Duodenal mucosa (tissue), 2 donors: ENCODE data around the gene GAS7.
A peak's percentile ranks its signal among the peaks of the same experiment; 100 is the strongest.

Experiments
- H3K27ac ChIP-seq: one replicate; pipeline ENCODE4 v1.7.0; 2013; ENCODE audit warnings: low read depth, low read length
- H3K27me3 ChIP-seq, 2 donors: one replicate each; pipeline ENCODE4 v1.7.0; 2013; ENCODE audit warnings: low read length in 2 of 2, control low read depth in 1 of 2; ENCODE audit not compliant: insufficient read depth in 2 of 2, control insufficient read depth in 1 of 2
- H3K36me3 ChIP-seq, 2 donors: one replicate each; pipeline ENCODE4 v1.7.0; 2013; ENCODE audit warnings: low read length in 2 of 2, control low read depth in 1 of 2; ENCODE audit not compliant: insufficient read depth in 2 of 2, control insufficient read depth in 1 of 2
- H3K4me1 ChIP-seq, 2 donors: one replicate each; pipeline ENCODE4 v1.7.0; 2013; ENCODE audit warnings: low read length in 2 of 2, control low read depth in 1 of 2; ENCODE audit not compliant: insufficient read depth in 2 of 2, control insufficient read depth in 1 of 2
- H3K4me3 ChIP-seq, 2 donors: one replicate each; pipeline ENCODE4 v1.7.0; 2013; ENCODE audit warnings: low read length in 2 of 2, low read depth in 1 of 2
- H3K9ac ChIP-seq, 2 donors: one replicate each; pipeline ENCODE4 v1.7.0; 2013; ENCODE audit warnings: low read length in 2 of 2, low read depth in 1 of 2
- H3K9me3 ChIP-seq, 2 donors: one replicate each; pipeline ENCODE4 v1.7.0; 2013; ENCODE audit warnings: low read length in 2 of 2, control low read depth in 1 of 2; ENCODE audit not compliant: control insufficient read depth in 1 of 2

GAS7 gene

DNA sequence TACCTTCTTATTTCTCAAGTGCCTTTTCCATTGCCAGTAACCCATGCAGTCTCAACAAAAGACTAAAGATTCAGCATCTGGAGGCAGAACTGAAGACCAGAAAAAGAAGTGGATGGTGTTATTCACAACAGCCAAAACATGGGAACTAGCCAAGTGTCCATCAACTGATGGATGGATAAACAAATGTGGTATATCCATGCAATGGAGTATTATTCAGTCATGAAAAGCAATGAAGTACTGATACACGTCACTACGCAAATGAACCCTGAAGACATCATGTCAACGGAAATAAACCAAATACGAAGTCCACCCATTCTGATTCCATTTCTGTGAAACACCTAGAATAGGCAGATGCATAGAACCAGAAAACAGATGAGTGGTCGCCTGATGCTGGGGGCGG is 25.6 kb downstream of the GAS7 start:
- Histone ChIP-seq H3K9ac (no peak overlapping the region), H3K27me3 (no peaks in the 10 kb centered on the region), H3K4me3 (no peak overlapping the region), H3K9me3 (peaks cover 0 to 4% of the 10 kb centered on the region in 2 donors), H3K4me1 (peaks cover 0 to 5% of the 10 kb centered on the region in 2 donors), H3K36me3 (no peaks in the 10 kb centered on the region), H3K27ac (no peak overlapping the region)

DNA sequence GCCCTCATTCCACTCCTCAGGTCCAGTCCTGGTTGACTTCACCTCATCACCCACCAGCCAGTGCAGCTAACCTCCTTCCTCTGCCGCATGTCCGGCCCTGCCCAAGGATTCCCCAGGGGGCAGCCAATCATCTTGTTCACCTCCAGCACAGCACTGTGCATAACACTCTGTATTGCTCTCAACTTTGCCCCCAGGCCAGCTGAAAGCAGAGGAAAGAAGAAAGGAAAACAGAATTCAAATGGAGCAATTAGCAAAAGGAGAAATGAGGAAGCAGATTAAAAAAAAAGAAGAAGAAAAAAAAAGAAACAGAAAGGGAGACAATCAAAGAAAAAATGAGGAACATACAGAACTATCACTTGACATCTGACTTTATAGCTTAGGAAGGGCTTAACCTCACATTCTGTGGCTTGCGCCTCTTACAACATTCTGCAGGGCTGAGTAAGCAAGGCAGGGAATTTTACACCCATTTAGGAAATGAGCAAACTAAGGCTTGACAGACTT is 26.1 kb downstream of the GAS7 start:
- Histone ChIP-seq H3K9ac (no peak overlapping the region), H3K4me3 (no peak overlapping the region), H3K27ac (no peak overlapping the region), H3K9me3 (peaks cover 0 to 4% of the 10 kb centered on the region in 2 donors), H3K36me3 (no peaks in the 10 kb centered on the region), H3K27me3 (no peaks in the 10 kb centered on the region), H3K4me1 (peaks cover 0 to 5% of the 10 kb centered on the region in 2 donors)

DNA sequence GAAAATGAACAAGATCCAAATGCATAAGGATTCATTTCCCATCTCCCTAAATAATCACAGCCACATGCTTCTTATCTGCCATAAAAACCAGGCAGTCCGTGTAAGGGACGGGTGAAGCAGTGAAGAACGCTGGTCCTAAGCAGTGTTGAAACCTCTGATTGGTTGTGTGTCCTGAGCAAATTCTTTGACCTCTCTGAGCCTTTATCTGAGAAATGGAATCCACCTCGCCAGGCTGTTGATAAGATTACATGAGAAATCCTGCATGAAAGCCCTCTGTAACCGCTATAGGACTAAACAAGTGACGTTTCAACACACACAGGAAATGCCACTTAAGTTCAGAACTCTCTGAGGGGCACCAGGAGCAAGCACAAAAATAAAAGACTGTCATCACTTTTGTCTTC is 26.8 kb downstream of the GAS7 start:
- Histone ChIP-seq H3K4me1 (peaks cover 0 to 5% of the 10 kb centered on the region in 2 donors), H3K9ac (no peak overlapping the region), H3K36me3 (no peaks in the 10 kb centered on the region), H3K27ac (no peak overlapping the region), H3K27me3 (no peaks in the 10 kb centered on the region), H3K9me3 (peaks cover 0 to 4% of the 10 kb centered on the region in 2 donors), H3K4me3 (no peak overlapping the region)

DNA sequence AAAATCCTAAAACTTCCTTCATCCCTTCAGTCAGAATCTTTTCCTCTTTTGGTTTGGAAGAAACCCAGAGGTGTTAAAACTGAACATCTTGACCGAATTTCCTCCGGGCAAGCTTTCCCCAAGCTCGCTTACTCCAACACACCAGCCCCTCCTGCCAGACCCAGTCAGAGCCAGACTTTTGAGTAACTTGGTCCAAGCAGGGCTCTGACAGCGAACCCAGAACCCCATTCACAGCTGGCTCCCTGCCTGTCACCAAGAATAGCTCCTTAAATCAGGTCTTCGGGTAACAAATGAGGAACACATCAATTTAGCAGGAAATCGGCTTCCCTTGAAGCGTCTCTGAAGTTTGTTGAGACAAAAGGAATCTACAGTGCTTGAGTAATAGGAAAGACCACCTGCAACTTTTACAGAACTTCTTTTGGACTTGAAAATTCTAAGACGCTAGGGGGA is 27.3 kb downstream of the GAS7 start:
- Histone ChIP-seq H3K9me3 (peaks cover 0 to 4% of the 10 kb centered on the region in 2 donors), H3K4me3 (no peak overlapping the region), H3K4me1 (peaks cover 0 to 5% of the 10 kb centered on the region in 2 donors), H3K27ac (no peak overlapping the region), H3K27me3 (no peaks in the 10 kb centered on the region), H3K9ac (no peak overlapping the region), H3K36me3 (no peaks in the 10 kb centered on the region)

DNA sequence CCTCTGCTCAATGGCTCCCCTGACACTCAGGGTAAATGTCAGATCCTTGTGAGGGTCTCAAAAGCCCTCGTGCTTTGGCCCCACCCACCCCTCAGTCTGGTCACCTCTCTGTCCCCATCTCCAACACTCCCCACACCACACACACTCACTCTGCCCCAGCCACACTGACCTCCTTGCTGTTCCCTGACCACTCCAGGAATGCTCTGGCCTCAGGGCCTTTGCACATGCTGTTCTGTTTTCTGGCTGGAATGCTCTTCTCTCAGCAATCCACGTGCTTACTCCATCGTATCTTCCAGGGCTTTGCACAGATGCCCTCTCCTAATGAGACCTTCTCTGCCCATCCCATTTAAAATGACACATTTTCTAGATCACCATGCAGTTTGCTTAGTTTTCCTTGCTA is 28.2 kb downstream of the GAS7 start:
- Histone ChIP-seq H3K9ac (no peak overlapping the region), H3K27me3 (no peaks in the 10 kb centered on the region), H3K36me3 (no peaks in the 10 kb centered on the region), H3K4me1 (peaks cover 0 to 5% of the 10 kb centered on the region in 2 donors), H3K27ac (no peak overlapping the region), H3K9me3 (peaks cover 0 to 4% of the 10 kb centered on the region in 2 donors), H3K4me3 (no peak overlapping the region)

DNA sequence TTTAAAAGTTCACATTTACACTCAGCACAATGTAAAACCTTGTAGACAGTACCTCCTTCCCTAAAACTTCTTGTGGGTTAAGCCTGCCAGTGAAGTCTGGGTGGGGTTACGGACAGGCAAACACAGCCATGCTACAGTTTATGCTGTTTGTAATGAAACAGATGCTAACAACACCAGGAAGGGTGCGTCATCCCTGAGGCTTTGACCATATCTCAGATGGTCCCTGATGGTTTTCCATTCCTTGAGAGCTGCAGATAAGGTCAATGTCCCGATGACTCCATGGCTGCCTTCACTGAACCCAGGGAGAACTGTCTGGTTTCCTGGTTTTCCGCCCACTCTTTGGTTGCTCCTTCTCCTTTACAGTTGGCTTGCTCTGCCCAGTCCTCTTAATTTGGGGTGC is 29.1 kb downstream of the GAS7 start:
- Histone ChIP-seq H3K4me1 (peaks cover 0 to 5% of the 10 kb centered on the region in 2 donors), H3K9ac (no peak overlapping the region), H3K27me3 (no peaks in the 10 kb centered on the region), H3K27ac (no peak overlapping the region), H3K36me3 (no peaks in the 10 kb centered on the region), H3K9me3 (peaks cover 0 to 4% of the 10 kb centered on the region in 2 donors), H3K4me3 (no peak overlapping the region)

DNA sequence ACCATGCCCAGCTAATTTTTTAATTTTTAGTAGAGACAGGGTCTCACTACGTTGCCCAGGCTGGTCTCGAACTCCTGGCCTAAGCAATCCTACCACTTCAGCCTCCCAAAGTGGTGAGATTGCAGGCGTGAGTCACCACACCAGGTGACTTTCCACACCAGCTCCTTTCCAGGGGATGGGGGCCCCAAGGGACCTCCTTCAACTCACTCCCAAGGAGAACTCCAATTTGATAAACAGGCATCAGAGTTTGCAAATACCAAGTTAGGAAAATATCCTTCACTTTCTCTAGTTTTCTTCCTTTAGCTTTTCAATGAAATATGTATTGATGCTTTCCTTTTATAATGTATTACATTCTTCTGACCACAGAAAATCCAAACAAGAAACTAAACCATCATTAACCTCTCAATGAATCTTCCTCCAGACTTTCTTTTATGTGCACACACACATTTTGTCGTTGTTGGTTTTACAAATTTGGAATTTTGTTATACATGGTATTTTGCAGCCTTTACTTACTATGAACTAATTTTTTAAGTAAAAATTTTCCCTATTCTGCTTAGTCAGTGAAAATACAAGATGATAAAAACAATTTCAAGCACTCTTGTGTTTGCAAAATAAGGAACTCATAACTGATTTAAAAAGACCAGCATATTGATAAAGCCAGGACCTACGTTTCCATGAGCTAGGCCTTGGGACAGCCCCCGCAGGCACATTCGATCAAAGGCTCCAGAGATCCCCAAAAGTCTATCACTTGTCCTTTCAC is 32.0 kb downstream of the GAS7 start:
- Histone ChIP-seq H3K4me3 (no peak overlapping the region), H3K9me3 (no peaks in the 10 kb centered on the region), H3K27me3 (no peaks in the 10 kb centered on the region), H3K27ac (no peak overlapping the region), H3K36me3 (no peaks in the 10 kb centered on the region), H3K4me1 (no peaks in the 10 kb centered on the region), H3K9ac (no peak overlapping the region)

DNA sequence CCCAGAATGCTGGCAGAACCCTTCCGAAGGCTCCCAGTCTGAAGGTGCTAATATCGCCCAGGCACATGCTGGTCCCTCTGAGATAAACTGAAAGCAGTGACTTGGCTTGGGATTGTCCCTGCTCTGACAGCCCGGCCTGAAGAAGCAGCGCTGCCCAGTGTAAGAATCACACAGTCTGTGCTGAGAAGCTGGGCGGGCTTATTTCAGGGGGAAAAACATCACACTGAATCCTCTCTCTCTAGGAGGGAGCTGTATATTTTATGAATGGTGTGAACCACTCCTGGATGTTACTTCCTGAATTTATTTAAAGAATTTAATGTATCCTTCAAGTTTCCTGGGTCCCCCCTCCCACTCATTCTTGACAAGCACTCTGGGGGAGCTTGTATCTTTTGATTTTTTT is 36.3 kb downstream of the GAS7 start:
- Histone ChIP-seq H3K4me1 (no peaks in the 10 kb centered on the region), H3K4me3 (no peak overlapping the region), H3K9me3 (no peaks in the 10 kb centered on the region), H3K27ac (no peak overlapping the region), H3K9ac (no peak overlapping the region), H3K36me3 (no peaks in the 10 kb centered on the region), H3K27me3 (no peaks in the 10 kb centered on the region)

DNA sequence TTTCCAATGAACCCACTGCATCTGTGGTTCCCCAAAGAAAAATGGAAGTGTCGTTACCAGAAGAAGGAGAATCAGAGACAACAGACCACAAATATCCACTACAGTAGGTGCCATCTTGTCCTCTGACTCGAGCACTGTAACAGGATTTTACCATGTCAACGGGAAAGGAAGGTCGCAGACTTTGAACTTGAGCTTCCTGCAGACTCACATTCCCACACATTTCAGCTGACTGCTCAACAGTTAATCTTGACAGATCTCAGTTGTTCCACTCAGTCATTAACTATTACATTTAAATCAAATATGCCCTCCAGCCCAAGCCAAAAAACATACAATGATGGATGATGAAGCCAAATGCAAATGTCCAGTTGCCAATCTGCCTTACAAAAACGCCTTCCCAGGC is 37.0 kb downstream of the GAS7 start:
- Histone ChIP-seq H3K27me3 (no peaks in the 10 kb centered on the region), H3K4me3 (no peak overlapping the region), H3K9ac (no peak overlapping the region), H3K36me3 (no peaks in the 10 kb centered on the region), H3K27ac (no peak overlapping the region), H3K9me3 (no peaks in the 10 kb centered on the region), H3K4me1 (peaks cover 0 to 3% of the 10 kb centered on the region in 2 donors)

DNA sequence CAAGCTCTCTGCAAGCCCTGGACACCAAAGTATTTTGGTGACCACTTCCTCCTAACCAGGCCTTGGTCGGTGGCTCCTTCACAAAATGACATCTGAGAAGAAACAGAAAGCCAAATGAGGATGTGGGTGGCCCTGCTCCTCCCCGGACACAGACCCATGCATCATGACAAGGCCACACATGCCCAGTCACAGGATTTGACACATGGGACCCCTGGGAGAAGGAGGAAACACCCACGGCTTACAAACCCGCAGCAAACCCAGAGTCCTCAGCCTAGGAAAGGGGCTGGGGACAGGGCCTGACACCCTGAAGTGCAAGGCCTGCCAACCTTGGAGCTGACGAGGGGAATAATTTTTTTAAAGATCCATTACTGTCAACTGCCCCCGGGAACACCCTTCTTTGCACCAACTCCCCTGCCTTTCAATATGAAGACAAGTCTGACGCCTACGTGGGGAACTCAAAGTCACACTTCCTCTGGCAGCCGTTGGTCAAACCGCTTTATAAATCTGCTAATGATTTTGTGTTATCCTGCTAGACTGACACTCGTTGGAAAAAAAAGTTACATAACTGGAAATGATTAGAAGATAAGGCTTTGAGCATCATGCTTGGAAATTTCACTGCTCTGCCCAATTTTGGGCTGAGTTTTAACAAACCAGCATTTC is 41.3 kb downstream of the GAS7 start:
- H3K9me3 ChIP-seq = no peaks in the 10 kb centered on the region
- peak overlapping the region; percentile 41 for H3K27ac ChIP-seq
- no peak overlapping the region for H3K9ac ChIP-seq
- H3K4me1 ChIP-seq = peaks cover 0 to 8% of the 10 kb centered on the region in 2 donors
- H3K36me3 ChIP-seq = no peaks in the 10 kb centered on the region
- no peaks in the 10 kb centered on the region for H3K27me3 ChIP-seq
- no peak overlapping the region for H3K4me3 ChIP-seq
